GM12891 (cell line): ENCODE measurements around the gene NFIX.

ENCODE experiments used
- DNase-seq: peaks from one replicate; pipeline ENCODE4 v3.0.0; 2011; ENCODE audit warnings: low spot score; ENCODE audit not compliant: insufficient read length
- FAIRE-seq: peaks from 2 replicates; lab custom pipeline; 2011; peaks lifted over from hg19 to GRCh38; lab: Jason Lieb, UNC
- PAX5 ChIP-seq: IDR thresholded peaks from 2 replicates; pipeline ENCODE4 v1.6.1; 2011; ENCODE audit warnings: low read length, moderate library complexity, mild to moderate bottlenecking; ENCODE audit not compliant: insufficient read depth, severe bottlenecking
- POLR2A ChIP-seq: IDR thresholded peaks from 2 replicates; pipeline ENCODE4 v1.6.1; 2011; ENCODE audit warnings: low read depth, low read length, control low read depth
- POLR2AphosphoS5 ChIP-seq: IDR thresholded peaks from 2 replicates; pipeline ENCODE4 v1.6.1; 2011; ENCODE audit warnings: low read depth, low read length, control low read depth
- POU2F2 ChIP-seq: IDR thresholded peaks from 2 replicates; pipeline ENCODE4 v1.6.1; 2011; ENCODE audit warnings: low read depth, mild to moderate bottlenecking, control low read depth, low read length, moderate library complexity
- SPI1 ChIP-seq: IDR thresholded peaks from 2 replicates; pipeline ENCODE4 v1.6.1; 2011; ENCODE audit warnings: low read depth, low read length, control low read depth
- TAF1 ChIP-seq: IDR thresholded peaks from 2 replicates; pipeline ENCODE4 v1.6.1; 2011; ENCODE audit warnings: low read depth, low read length, control low read depth

NFIX gene

DNA sequence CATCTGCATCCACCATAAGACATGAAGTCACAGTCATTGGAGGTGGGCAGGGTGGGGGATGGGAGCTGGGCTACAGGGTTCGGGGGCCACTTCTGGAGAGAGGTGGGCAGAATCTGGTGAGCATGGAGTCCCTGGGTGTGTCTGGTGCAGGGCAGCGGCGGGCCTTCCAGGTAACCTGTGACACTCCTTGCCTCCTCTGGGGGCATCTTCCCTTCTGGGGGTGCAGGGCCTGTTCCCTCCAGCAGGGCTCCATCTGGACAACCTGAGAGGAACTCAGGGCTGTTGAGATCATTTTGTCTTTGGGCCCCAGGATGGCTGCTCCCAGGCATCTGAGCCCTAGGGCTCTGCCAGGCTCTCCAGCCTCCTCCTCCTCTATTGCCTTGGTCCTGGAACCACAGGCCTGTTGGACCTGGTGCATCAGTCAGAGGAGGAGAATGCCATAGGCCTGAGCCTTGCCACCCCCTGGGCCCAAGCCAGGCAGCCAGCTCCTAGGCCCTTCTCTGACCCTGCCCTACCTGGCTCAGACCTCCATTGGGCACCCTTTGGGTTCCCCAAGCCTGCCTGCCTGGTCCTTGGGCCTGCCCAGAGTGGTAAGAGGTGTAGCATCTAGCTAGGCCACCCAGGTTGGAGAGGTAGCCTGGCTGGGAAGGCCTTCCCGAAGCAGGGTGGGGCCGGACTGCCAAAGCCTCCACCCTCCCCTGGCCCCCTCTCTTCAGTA, 94.0 kb downstream of the NFIX start:
- TF ChIP-seq POLR2A (no peak), POU2F2 (no peak), POLR2AphosphoS5 (no peak), PAX5 (no peak), SPI1 (no peak), TAF1 (no peak)
- DNase-seq, result peak; percentile 74
- no peak for FAIRE-seq

DNA sequence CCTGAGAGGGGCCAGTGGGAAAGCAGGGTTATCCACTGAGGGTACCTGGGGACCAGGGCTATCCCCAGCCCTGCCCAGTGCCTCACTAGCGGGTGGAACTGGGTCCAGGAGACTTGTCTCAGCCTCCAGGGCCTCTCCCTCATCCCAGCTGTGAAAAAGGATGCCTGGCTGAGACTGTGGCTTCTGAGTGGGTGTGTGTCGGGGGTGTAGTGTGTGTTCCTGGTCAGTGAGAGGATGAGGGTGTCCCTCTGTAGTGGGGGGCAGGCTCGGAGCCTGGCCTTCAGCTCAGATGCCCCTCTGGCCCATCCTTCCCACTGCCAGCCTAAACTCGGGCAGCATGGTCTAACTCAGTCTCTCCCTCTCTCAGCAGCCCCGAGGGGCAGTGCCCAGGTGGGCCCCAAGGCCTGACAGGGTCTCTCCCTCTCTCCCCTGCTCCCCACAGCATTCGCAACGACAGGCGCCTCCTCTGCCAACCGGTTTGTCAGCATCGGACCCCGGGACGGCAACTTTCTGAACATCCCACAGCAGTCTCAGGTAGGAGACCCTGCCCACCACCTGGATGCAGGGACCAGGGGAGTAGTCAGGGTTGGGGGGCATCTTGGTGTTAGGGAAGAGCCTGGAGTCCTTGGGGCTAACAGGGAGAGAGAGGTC, 94.7 kb downstream of the NFIX start:
- TF ChIP-seq PAX5, result no peak
- TF ChIP-seq POLR2AphosphoS5, result no peak
- TF ChIP-seq POLR2A, result no peak
- TF ChIP-seq SPI1, result no peak
- no peak for TF ChIP-seq TAF1
- no peak for TF ChIP-seq POU2F2
- no peak for FAIRE-seq

DNA sequence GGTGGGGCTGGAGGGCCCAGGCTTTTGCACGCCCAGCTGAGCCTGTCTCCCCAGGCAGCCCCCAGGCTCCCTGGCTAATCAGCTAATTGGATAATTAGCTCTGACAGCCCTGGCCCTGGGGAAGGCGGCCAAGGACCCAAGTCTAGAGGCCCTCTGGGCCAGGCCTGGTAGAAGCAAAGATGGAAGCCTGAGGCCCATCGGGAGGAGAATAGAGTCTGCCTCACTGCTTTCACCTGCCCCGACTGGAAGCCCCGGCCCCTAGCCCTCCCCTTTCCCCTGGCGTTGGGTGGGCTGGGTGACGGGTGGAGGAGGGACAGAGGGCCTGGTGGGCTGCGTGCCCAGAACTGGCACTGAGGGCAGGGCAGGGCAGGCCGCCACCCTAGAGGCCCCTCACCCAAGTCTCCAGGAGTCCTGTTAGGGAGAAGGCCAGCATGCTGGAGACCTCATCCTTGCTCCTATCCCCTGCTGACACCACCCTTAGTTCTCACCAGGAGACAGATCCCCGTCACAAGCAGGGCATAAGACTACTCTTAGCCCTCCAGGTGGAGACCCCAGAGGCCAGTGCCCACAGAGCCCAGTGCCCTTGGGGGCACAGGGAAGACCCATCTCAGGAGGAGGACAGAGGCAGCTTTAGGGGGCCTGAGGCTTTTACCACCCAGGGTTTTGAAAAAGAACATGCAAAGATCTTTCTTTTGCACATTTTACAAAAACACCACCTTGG, 95.4 kb downstream of the NFIX start:
- DNase-seq (no peak), FAIRE-seq (no peak)

More for the DNA sequence above, 94.7 kb downstream of the NFIX start:
- no peak for DNase-seq

GRCh38 chr19:13091400-13092157, 96.3 kb downstream of the NFIX start:
- DNase-seq (no peak), FAIRE-seq (no peak)
- TF ChIP-seq POU2F2 (no peak), POLR2AphosphoS5 (no peak), SPI1 (no peak)

More for the DNA sequence above, 95.4 kb downstream of the NFIX start:
- TF ChIP-seq TAF1 (no peak), POLR2AphosphoS5 (no peak), SPI1 (no peak), POLR2A (no peak), POU2F2 (no peak), PAX5 (no peak)

DNA sequence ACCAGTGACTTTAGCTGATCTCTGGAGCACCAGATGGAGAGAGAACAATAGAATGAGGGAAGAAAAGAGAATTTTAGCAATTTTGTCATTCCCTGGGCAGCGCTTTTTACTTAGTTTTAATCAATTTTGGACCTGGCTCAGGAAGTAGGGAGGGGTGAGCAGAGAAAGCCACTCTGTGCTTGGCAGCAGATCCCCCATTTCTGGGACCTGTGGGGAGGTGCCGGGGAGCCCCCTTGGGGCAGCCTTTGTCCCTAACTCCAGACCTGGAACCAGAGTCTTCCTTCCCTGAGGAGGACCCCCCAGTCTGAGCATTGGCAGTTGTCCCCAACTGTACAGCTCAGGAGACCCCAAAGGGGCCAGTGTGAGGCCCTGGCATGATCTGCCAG, 96.9 kb downstream of the NFIX start:
- no peak for FAIRE-seq
- DNase-seq, result no peak
- TF ChIP-seq PAX5 (no peak), POLR2A (no peak), POU2F2 (no peak), TAF1 (no peak), POLR2AphosphoS5 (no peak), SPI1 (no peak)

GRCh38 chr19:13092606-13093235, 97.4 kb downstream of the NFIX start:
- FAIRE-seq (no peak), DNase-seq (no peak)
- no peak for TF ChIP-seq POU2F2

DNA sequence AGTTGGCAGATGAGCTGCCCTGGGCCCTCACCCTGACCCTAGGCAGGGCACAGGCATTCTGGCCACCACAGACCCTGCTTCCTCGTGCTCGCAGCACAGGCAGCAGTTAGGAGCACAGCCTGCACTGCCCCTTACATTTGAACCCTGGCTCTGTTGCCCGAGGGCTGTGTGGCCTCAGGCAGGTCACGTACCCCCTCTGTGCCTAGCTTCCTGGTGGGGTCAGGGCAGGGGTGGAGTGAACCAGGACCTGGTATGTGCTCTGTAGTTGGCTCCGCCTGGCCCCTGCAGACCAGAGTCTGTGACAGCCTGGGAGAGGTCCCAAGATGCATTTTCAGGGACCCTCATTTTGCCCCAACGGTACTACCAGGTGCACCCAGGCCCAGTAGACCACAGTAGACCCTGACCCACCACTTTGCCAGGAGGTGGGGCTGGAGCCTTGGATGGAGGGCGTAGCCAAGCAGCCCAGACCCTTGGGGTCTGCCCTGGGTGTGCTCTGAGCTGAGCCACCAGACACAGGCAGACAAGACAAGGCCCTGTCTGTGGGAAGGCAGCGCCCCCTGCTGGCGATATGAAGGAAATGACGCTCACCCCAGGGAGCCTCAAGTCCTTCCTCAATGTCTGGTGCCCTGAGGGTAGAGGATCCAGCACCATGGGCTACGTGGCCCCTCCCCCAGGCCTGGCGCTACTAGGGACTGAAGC, 98.3 kb downstream of the NFIX start:
- FAIRE-seq (peak; percentile 99), DNase-seq (peak; percentile 93)
- TF ChIP-seq POU2F2, result no peak
- no peak for TF ChIP-seq POLR2AphosphoS5
- no peak for TF ChIP-seq PAX5
- TF ChIP-seq TAF1, result no peak

DNA sequence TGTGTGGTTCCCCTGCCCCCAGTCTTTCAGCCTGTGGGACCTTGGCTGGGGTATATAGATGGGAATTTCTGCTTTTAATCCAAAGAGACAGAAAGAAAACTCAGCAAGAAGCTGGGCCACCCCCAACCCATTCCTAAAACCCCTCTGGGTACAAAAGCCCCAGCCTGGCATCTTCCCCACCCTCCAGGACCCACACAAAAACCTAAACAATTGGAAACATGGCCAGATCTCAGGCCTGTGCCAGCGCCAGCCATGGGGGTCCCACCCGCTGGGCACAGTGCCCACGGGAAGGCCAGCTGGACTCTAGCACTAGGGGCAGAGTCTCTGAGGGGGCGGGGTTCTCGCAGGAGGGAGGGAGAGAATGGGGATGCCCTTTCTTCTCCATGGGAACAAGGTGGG, 98.8 kb downstream of the NFIX start:
- FAIRE-seq, result no peak
- TF ChIP-seq PAX5 (no peak), POLR2AphosphoS5 (no peak), POU2F2 (no peak), TAF1 (no peak), SPI1 (no peak), POLR2A (no peak)

More for the DNA sequence above, 98.8 kb downstream of the NFIX start:
- DNase-seq, result no peak
